Measurements from ENCODE around the gene SLC16A7. TPM values are rescaled to one million over a fixed set of nuclear protein-coding genes. Genes with fewer than 3 reads are reported as not detected.

Gene SLC16A7
- total RNA-seq, 2 donors from 2014 or later = 2.2 to 3.6 TPM

- 90% methylated on average over 1 of the region's 1 CpG; no CpG with 5 or more reads in 1 of the 2 experiments for WGBS, 2 experiments (ENCODE audit: insufficient coverage in 1 of 2, insufficient read length in 1 of 2)
- DNase-seq = no peak
Measured at GRCh38 chr12:59708484-59708883, 112.7 kb downstream of the SLC16A7 start.

DNA sequence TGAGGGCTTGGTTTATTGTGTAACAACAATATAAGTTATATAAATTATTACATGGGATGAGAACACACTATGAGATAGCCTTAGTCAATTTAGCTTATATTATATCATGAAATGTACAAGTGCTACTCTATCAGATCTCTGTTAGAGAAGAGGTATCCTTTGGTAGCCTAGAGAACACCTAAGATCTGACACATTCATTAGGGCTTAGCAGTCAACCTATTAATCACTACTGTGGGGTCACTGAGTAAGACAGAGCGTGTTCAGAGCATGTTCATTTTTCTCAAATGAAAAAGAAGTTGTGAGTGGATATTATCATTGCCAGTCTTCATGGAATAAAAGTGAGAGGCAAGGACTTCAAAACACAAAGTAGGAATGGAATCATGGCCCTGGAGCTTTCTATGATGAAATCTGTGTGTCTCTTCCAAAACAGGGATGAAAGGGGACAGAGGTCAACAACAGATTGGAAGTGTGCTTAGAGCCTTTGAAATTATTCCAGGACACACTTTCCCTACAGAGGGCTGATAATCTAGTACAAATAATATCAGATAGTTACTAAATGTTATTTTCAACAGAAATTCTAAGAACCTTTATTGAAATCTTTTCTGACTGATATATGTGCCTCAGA, 114.3 kb downstream of the SLC16A7 start:
- Mint-ChIP-seq H3K27ac (no peak overlapping the region), H3K4me1 (no peaks in the 10 kb centered on the region), H3K4me3 (no peak overlapping the region), H3K36me3 (ENCODE audit: low read depth) (no peaks in the 10 kb centered on the region), H3K9me3 (no peaks in the 10 kb centered on the region), H3K27me3 (ENCODE audit: insufficient read depth) (no peaks in the 10 kb centered on the region)
- Histone ChIP-seq H3K4me1 (ENCODE audit: control insufficient read depth, insufficient read depth, low read length) (no peaks in the 10 kb centered on the region), H3K9me3 (ENCODE audit: control insufficient read depth, low read length) (no peaks in the 10 kb centered on the region), H3K4me3 (ENCODE audit: low read length) (no peak overlapping the region), H3K9ac (ENCODE audit: extremely low read depth, low read length, poor library complexity, severe bottlenecking) (no peak overlapping the region), H3K27me3 (ENCODE audit: control insufficient read depth, insufficient read depth, low read length, poor library complexity, severe bottlenecking) (no peaks in the 10 kb centered on the region), H3K36me3 (ENCODE audit: control insufficient read depth, insufficient read depth, low read length) (no peaks in the 10 kb centered on the region), H3K27ac (ENCODE audit: low read depth, low read length) (no peak overlapping the region)
- TF ChIP-seq CTCF (conservative IDR thresholded peaks at IDR 0.05) = no peak
- no peak for DNase-seq
- WGBS, 2 experiments (ENCODE audit: insufficient coverage in 1 of 2, insufficient read length in 1 of 2) = 4% methylated on average over 1 of the region's 1 CpG; no CpG with 5 or more reads in 1 of the 2 experiments

More at GRCh38 chr12:59708484-59708883, 112.7 kb downstream of the SLC16A7 start:
- TF ChIP-seq CTCF (conservative IDR thresholded peaks at IDR 0.05) = no peak
- Mint-ChIP-seq H3K9me3 (no peaks in the 10 kb centered on the region), H3K4me3 (no peak overlapping the region), H3K27me3 (ENCODE audit: insufficient read depth) (no peaks in the 10 kb centered on the region), H3K27ac (no peak overlapping the region), H3K4me1 (no peaks in the 10 kb centered on the region), H3K36me3 (ENCODE audit: low read depth) (no peaks in the 10 kb centered on the region)
- Histone ChIP-seq H3K4me3 (ENCODE audit: low read length) (no peak overlapping the region), H3K27me3 (ENCODE audit: control insufficient read depth, insufficient read depth, low read length, poor library complexity, severe bottlenecking) (no peaks in the 10 kb centered on the region), H3K9ac (ENCODE audit: extremely low read depth, low read length, poor library complexity, severe bottlenecking) (no peak overlapping the region), H3K27ac (ENCODE audit: low read depth, low read length) (no peak overlapping the region), H3K36me3 (ENCODE audit: control insufficient read depth, insufficient read depth, low read length) (no peaks in the 10 kb centered on the region), H3K4me1 (ENCODE audit: control insufficient read depth, insufficient read depth, low read length) (no peaks in the 10 kb centered on the region), H3K9me3 (ENCODE audit: control insufficient read depth, low read length) (no peaks in the 10 kb centered on the region)

GRCh38 chr12:59710964-59711363, 115.1 kb downstream of the SLC16A7 start:
- 100% methylated on average over 2 of the region's 2 CpGs; no CpG with 5 or more reads in 1 of the 2 experiments for WGBS, 2 experiments (ENCODE audit: insufficient coverage in 1 of 2, insufficient read length in 1 of 2)
- Histone ChIP-seq H3K9me3 (ENCODE audit: control insufficient read depth, low read length) (no peaks in the 10 kb centered on the region), H3K27me3 (ENCODE audit: control insufficient read depth, insufficient read depth, low read length, poor library complexity, severe bottlenecking) (no peaks in the 10 kb centered on the region), H3K36me3 (ENCODE audit: control insufficient read depth, insufficient read depth, low read length) (no peaks in the 10 kb centered on the region), H3K27ac (ENCODE audit: low read depth, low read length) (no peak overlapping the region), H3K4me1 (ENCODE audit: control insufficient read depth, insufficient read depth, low read length) (no peaks in the 10 kb centered on the region), H3K4me3 (ENCODE audit: low read length) (no peak overlapping the region), H3K9ac (ENCODE audit: extremely low read depth, low read length, poor library complexity, severe bottlenecking) (no peak overlapping the region)
- no peak for TF ChIP-seq CTCF (conservative IDR thresholded peaks at IDR 0.05)
- DNase-seq = no peak
- Mint-ChIP-seq H3K9me3 (no peaks in the 10 kb centered on the region), H3K27me3 (ENCODE audit: insufficient read depth) (no peaks in the 10 kb centered on the region), H3K36me3 (ENCODE audit: low read depth) (no peaks in the 10 kb centered on the region), H3K27ac (no peak overlapping the region), H3K4me1 (no peaks in the 10 kb centered on the region), H3K4me3 (no peak overlapping the region)

Measured in endodermal cell (in vitro differentiated cells).